K562 (cell line): ENCODE data around the gene ASF1B. TPM values are rescaled to one million over a fixed set of nuclear protein-coding genes. Genes with fewer than 3 reads are reported as not detected.

ENCODE experiments used
- BRD4 ChIP-seq: fragments of 200-600 bp; sonication (generic); IDR thresholded peaks from 2 replicates; pipeline ENCODE4 v1.6.1; 2017; ENCODE audit warnings: inconsistent platforms
- CCNT2 ChIP-seq: IDR thresholded peaks from 2 replicates; pipeline ENCODE4 v1.6.1; 2011; ENCODE audit warnings: borderline replicate concordance, low read depth, mild to moderate bottlenecking, moderate library complexity, mixed read lengths, low read length; ENCODE audit not compliant: insufficient read length; ENCODE audit errors: extremely low read depth
- CHD2 ChIP-seq: IDR thresholded peaks from 2 replicates; pipeline ENCODE4 v1.6.1; 2011; ENCODE audit warnings: low read depth, low read length
- CTCF ChIP-seq, 3 experiments: IDR thresholded peaks in 2 of 3; conservative IDR thresholded peaks in 1 of 3; 2 replicates each; pipeline ENCODE4 v1.5.1; 2011 to 2012; ENCODE audit warnings: low read length in 3 of 3, mild to moderate bottlenecking in 3 of 3, control low read depth in 2 of 3, improper control_type of control experiment in 1 of 3, inconsistent platforms in 1 of 3, low read depth in 1 of 3, mixed read lengths in 1 of 3, moderate library complexity in 1 of 3; ENCODE audit not compliant: insufficient read depth in 2 of 3
- CXXC5 ChIP-seq: fragments of 250-450 bp; sonication (Bioruptor Pico); IDR thresholded peaks from 2 replicates; pipeline ENCODE4 v1.8.0; 2022; ENCODE audit warnings: inconsistent platforms, mild to moderate bottlenecking, moderate library complexity
- E2F1 ChIP-seq: sonication (generic); formaldehyde crosslinking; IDR thresholded peaks from 2 replicates; pipeline ENCODE4 v1.8.1; 2023; ENCODE audit warnings: mild to moderate bottlenecking, missing genetic modification reagents, moderate library complexity
- HNRNPL ChIP-seq: fragments of 200-400 bp; formaldehyde crosslinking; IDR thresholded peaks from 2 replicates; pipeline ENCODE4 v1.6.1; 2017; ENCODE audit warnings: low read depth, mild to moderate bottlenecking, low read length
- HNRNPUL1 ChIP-seq: fragments of 200-400 bp; formaldehyde crosslinking; IDR thresholded peaks from 2 replicates; pipeline ENCODE4 v1.6.1; 2017; ENCODE audit warnings: low read length
- KAT7 ChIP-seq: sonication (generic); formaldehyde crosslinking; IDR thresholded peaks from 2 replicates; pipeline ENCODE4 v1.8.0; 2022; ENCODE audit warnings: missing genetic modification reagents, mild to moderate bottlenecking, borderline replicate concordance
- POLR2AphosphoS5 ChIP-seq: IDR thresholded peaks from 2 replicates; pipeline ENCODE4 v1.6.1; 2011; ENCODE audit warnings: mild to moderate bottlenecking, low read depth, low read length, moderate library complexity; ENCODE audit not compliant: control insufficient read depth, insufficient read depth
- RAD51 ChIP-seq: fragments of 450-650 bp; IDR thresholded peaks from 2 replicates; pipeline ENCODE4 v1.7.1; 2016; ENCODE audit warnings: low read depth, mild to moderate bottlenecking, borderline replicate concordance
- RFX5 ChIP-seq: IDR thresholded peaks from 2 replicates; pipeline ENCODE4 v1.6.1; 2011; ENCODE audit warnings: low read depth, mild to moderate bottlenecking, improper control_type of control experiment, low read length
- SMARCA5 ChIP-seq: fragments of 450-650 bp; IDR thresholded peaks from 2 replicates; pipeline ENCODE4 v1.6.1; 2016
- SRF ChIP-seq, 2 experiments: fragments of 250-450, 450-650 bp in 1 of 2; sonication (Bioruptor Pico) in 1 of 2; sonication (generic) in 1 of 2; formaldehyde crosslinking; IDR thresholded peaks; 2 replicates each; pipeline versions ENCODE4 v1.5.0 to v1.5.1; 2020 to 2022; ENCODE audit warnings: mild to moderate bottlenecking in 1 of 2, missing genetic modification reagents in 1 of 2
- TEAD4 ChIP-seq, 2 experiments: sonication (generic) in 1 of 2; formaldehyde crosslinking in 1 of 2; IDR thresholded peaks; 2 replicates each; pipeline versions ENCODE4 v1.6.1 to v1.8.0; 2012 to 2022; ENCODE audit warnings: borderline replicate concordance in 1 of 2, inconsistent platforms in 1 of 2, low read length in 1 of 2, mild to moderate bottlenecking in 1 of 2, missing genetic modification reagents in 1 of 2
- ZBED1 ChIP-seq: IDR thresholded peaks from 2 replicates; pipeline ENCODE4 v1.6.1; 2014
- ZBTB8A ChIP-seq: fragments of 450-650 bp; IDR thresholded peaks from 2 replicates; pipeline ENCODE4 v1.6.1; 2018; ENCODE audit warnings: mild to moderate bottlenecking, moderate library complexity; ENCODE audit not compliant: partially characterized antibody
- ZC3H11A ChIP-seq: IDR thresholded peaks from 2 replicates; pipeline ENCODE4 v1.6.1; 2012; ENCODE audit warnings: low read depth, low read length, improper control_type of control experiment
- ZNF217 ChIP-seq: sonication (generic); formaldehyde crosslinking; IDR thresholded peaks from 2 replicates; pipeline ENCODE4 v1.8.0; 2022; ENCODE audit warnings: mild to moderate bottlenecking, missing genetic modification reagents
- ZNF324 ChIP-seq: fragments of 250-450 bp; sonication (Bioruptor Pico); IDR thresholded peaks from 2 replicates; pipeline ENCODE4 v1.4.0; 2020; ENCODE audit warnings: mild to moderate bottlenecking
- ZNF347 ChIP-seq: fragments of 450-650 bp; formaldehyde crosslinking; IDR thresholded peaks from 2 replicates; pipeline ENCODE4 v1.4.0; 2020; ENCODE audit warnings: low read depth, mild to moderate bottlenecking, moderate library complexity
- ZNF384 ChIP-seq: IDR thresholded peaks from 2 replicates; pipeline ENCODE4 v1.6.1; 2012; ENCODE audit warnings: low read depth, low read length, improper control_type of control experiment
- ZNF436 ChIP-seq: fragments of 250-450, 450-650 bp; sonication (Bioruptor Pico); formaldehyde crosslinking; IDR thresholded peaks from 2 replicates; pipeline ENCODE4 v1.7.0; 2020; ENCODE audit warnings: mild to moderate bottlenecking
- ZNF449 ChIP-seq: fragments of 250-450 bp; sonication (Bioruptor Pico); IDR thresholded peaks from 2 replicates; pipeline ENCODE4 v1.8.0; 2022; ENCODE audit warnings: moderate library complexity, mild to moderate bottlenecking, inconsistent platforms
- ZNF668 ChIP-seq: fragments of 250-450 bp; sonication (Bioruptor Pico); IDR thresholded peaks from 2 replicates; pipeline ENCODE4 v1.8.0; 2022; ENCODE audit warnings: mild to moderate bottlenecking, inconsistent platforms
- polyA plus RNA-seq, 8 experiments: library from polyadenylated mRNA; depleted of rRNA in 4 of 8; stranded (reverse) in 5 of 8; unstranded in 3 of 8; fragments of >200 nt; fragmentation: Nextera tagmentation in 2 of 8; fragmentation: Illumina TruSeq in 1 of 8; extraction: Ambion mirVana in 2 of 8; extraction: Trizol in 1 of 8; gene quantifications; 2 replicates each; pipeline versions ENCODE4 v1.2.1 to v1.2.3, GENCODE V29; 2011 to 2014; ENCODE audit warnings: inconsistent platforms in 1 of 8, missing spikeins in 1 of 8
- total RNA-seq, 7 experiments: library from RNA; depleted of rRNA in 6 of 7; stranded (reverse); fragments of >200 nt in 6 of 7; fragmentation: Illumina TruSeq in 2 of 7; extraction: Trizol in 2 of 7; gene quantifications; 2 replicates each; pipeline versions ENCODE4 v1.2.1 to v1.2.3, GENCODE V29; 2011 to 2021; ENCODE audit warnings: low replicate concordance in 1 of 7

Gene ASF1B
- total and polyA plus RNA-seq, 9 of the 15 experiments (the other 6 are each of a cell fraction or from before 2014, with no cell fraction given): 6.0 to 69.4 (median 53.3) TPM

- TF ChIP-seq CHD2: peak; percentile 29; the same call in 1 of the 2 replicates
- no peak for TF ChIP-seq ZNF668 (CRISPR knock-in tag)
- TF ChIP-seq CTCF (IDR thresholded peaks at IDR 0.05 in 2 of 3, conservative IDR thresholded peaks at IDR 0.05 in 1 of 3; ENCODE audit: insufficient read depth in 2 of 3, low read depth in 1 of 3, low read length in 3 of 3): peak; percentile 53 to 72 (median 53)
- no peak for TF ChIP-seq ZNF347 (CRISPR knock-in tag)
- TF ChIP-seq E2F1: no peak
- TF ChIP-seq CCNT2: peak; percentile 65
- peak; percentile 100 for TF ChIP-seq ZNF384
- peak; percentile 68; the same call in 1 of the 2 replicates for TF ChIP-seq POLR2AphosphoS5
- TF ChIP-seq RFX5: no peak
- no peak for TF ChIP-seq SMARCA5
- TF ChIP-seq ZNF449 (CRISPR knock-in tag): no peak
- peak; percentile 58 for TF ChIP-seq TEAD4 (IDR thresholded peaks at IDR 0.05; ENCODE audit: low read length)
- TF ChIP-seq TEAD4 (CRISPR knock-in tag; IDR thresholded peaks at IDR 0.05; ENCODE audit: borderline replicate concordance): no peak
- TF ChIP-seq ZNF324 (CRISPR knock-in tag): no peak
- TF ChIP-seq KAT7 (CRISPR knock-in tag): 0 out of 2 replicates have a peak, but pooled peaks have one; percentile 37
- no peak for TF ChIP-seq RAD51
- TF ChIP-seq SRF (CRISPR knock-in tag; IDR thresholded peaks at IDR 0.05): no peak
- TF ChIP-seq ZNF436: no peak
- no peak for TF ChIP-seq HNRNPUL1
- TF ChIP-seq ZNF217: no peak
- TF ChIP-seq ZBTB8A: no peak
- no peak for TF ChIP-seq BRD4
- TF ChIP-seq ZC3H11A: no peak
- TF ChIP-seq CXXC5 (CRISPR knock-in tag): peak; percentile 82
- no peak for TF ChIP-seq HNRNPL
- no peak for TF ChIP-seq ZBED1
Observed at GRCh38 chr19:14091081-14091812, 45.1 kb downstream of the ASF1B start (continued).
